ENCODE results near the gene TAPT1. TPM values are rescaled to one million over a fixed set of nuclear protein-coding genes. Genes with fewer than 3 reads are reported as not detected.
A peak's percentile ranks its signal among the peaks of the same experiment; 100 is the strongest.
"Not testable (repeated sequence)": the region's sequence is repeated elsewhere in the genome, so short reads cannot be mapped to it uniquely, and the experiment has no call there.

TAPT1 gene
- polyA plus RNA-seq, 1 experiment, result 11.5 TPM

DNA sequence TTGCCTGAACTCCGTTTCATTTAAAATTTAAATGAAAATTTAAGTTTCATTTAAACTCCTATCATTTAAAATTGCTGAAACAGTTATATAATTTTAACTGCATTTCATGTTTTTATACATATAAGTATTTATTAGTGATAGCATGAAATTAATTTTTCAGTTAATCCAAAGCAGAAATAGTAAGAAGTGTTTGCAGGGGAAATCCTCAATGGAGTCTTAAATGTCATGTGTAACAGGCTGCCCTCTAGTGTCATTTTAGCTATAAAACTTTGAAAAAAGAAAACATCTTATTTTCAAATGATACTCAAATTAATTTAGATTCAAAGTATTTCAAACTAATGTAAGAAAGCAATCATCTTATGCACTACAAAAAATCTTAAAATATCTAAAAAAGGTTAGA, 27.2 kb downstream of the TAPT1 start:
- H3K9me3 ChIP-seq (ENCODE audit: control insufficient read depth, insufficient read depth, low read length), result no peaks in the 10 kb centered on the region
- TF ChIP-seq, protein P1, sequence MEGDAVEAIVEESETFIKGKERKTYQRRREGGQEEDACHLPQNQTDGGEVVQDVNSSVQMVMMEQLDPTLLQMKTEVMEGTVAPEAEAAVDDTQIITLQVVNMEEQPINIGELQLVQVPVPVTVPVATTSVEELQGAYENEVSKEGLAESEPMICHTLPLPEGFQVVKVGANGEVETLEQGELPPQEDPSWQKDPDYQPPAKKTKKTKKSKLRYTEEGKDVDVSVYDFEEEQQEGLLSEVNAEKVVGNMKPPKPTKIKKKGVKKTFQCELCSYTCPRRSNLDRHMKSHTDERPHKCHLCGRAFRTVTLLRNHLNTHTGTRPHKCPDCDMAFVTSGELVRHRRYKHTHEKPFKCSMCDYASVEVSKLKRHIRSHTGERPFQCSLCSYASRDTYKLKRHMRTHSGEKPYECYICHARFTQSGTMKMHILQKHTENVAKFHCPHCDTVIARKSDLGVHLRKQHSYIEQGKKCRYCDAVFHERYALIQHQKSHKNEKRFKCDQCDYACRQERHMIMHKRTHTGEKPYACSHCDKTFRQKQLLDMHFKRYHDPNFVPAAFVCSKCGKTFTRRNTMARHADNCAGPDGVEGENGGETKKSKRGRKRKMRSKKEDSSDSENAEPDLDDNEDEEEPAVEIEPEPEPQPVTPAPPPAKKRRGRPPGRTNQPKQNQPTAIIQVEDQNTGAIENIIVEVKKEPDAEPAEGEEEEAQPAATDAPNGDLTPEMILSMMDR (IDR thresholded peaks at IDR 0.05; ENCODE audit: low read depth, low read length), result peak; percentile 54
- no peak overlapping the region for H3K27ac ChIP-seq (ENCODE audit: low read depth, low read length)
- CTCF ChIA-PET, result interaction anchor here (0.8 to 2.1 kb wide), 19 partner anchors 9 to 394 kb away, joined by 3 to 7 read pairs (median 4); no protein-coding TSS in a partner anchor
- DNase-seq (ENCODE audit: low read depth, low spot score), result no peak
- no peak overlapping the region for H3K4me3 ChIP-seq (ENCODE audit: low read depth, low read length)
- no peaks in the 10 kb centered on the region for H3K27me3 ChIP-seq (ENCODE audit: control insufficient read depth, insufficient read depth, low read length)
- POLR2A ChIA-PET, result no interaction called here

DNA sequence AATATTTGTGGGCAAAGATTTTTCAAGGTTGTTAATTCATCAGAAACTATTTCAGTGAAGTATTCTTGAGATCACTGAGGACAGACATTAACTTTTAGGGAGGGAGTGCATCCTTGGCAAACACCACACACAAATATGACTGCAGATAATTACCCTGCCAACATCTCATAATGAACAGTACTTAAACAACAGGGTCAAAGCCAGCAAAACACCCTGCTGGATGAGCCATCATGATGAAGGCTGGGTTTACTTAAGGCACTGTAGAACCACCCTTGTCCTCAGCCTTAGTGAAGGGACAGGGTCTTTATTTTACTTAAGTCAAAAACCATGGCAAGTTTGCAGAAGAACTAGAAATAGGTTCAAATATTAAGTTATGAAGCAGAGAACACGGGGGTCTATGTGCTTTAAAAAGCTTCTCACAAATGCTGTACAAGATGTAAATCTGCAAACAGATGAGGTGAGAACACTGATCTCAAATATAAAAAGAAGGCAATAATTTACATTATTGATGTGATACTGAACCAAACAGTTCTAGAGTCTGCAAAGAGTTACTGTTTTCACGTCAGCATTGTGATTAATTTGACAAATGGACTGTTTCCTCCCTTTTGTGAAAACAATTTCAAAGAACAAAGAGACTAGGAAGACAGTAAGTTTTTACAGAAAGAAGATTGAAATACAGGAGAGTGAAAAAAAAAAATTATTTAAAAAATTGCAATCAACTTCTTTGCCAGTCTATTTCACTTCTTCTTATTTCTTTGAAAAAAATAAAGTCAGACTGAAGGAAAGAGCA, 28.2 kb downstream of the TAPT1 start:
- Histone ChIP-seq H3K4me3 (ENCODE audit: low read depth, low read length) (no peak overlapping the region), H3K27me3 (ENCODE audit: control insufficient read depth, insufficient read depth, low read length) (no peaks in the 10 kb centered on the region)
- POLR2A ChIA-PET, result no interaction called here

DNA sequence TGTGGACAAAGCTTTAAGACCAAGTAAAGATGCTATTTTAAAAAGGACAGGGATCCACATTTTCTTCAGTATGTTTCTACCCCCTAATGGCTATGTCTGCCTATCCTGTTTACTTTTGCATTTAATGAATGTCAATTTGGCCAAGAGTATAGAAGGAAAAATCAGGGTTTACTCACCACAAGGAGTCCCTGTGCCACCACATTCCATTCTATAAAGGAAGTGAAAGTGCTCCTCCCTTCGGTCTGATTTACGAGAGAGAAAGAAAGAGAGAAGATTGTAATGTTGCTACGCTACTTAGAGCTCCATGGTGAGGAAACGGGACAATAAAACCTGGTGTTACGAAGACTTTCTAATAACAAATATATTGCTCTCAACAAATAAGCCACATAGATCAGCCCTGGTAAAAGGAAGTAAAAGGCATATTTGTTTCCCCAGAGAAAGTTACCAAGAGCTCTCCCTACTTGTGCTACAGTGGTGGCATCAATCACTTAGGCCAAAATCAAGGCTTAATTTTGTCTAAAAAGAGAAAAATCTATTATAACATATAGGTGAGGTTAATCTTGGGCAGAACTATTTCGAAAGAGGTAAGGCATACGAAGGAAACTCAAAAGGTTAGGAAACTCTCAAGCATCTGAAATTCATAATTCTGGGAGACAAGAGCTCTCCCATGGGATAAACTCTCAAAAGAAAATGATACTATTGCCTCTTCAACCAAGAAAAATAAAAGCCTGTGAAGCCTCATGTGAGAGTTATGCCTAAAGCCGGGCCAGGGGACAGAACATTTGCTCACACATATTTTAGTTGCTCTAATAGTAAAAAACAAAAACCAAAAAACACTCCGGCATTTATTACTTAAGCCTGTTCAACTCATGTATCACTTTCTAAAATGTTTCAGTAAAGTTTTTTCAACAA, 29.5 kb downstream of the TAPT1 start:
- Histone ChIP-seq H3K27me3 (ENCODE audit: control insufficient read depth, insufficient read depth, low read length) (no peaks in the 10 kb centered on the region), H3K4me3 (ENCODE audit: low read depth, low read length) (no peak overlapping the region), H3K27ac (ENCODE audit: low read depth, low read length) (no peak overlapping the region), H3K9me3 (ENCODE audit: control insufficient read depth, insufficient read depth, low read length) (no peaks in the 10 kb centered on the region)
- DNase-seq (ENCODE audit: low read depth, low spot score), result no peak
- ChIA-PET CTCF (interaction anchor here (0.6 to 1.7 kb wide), 17 partner anchors 9 to 717 kb away, joined by 3 to 16 read pairs (median 3); no protein-coding TSS in a partner anchor), POLR2A (no interaction called here)
- TF ChIP-seq, protein P1 (IDR thresholded peaks at IDR 0.05; ENCODE audit: low read depth, low read length), result peak; percentile 47

More for the DNA sequence above, 28.2 kb downstream of the TAPT1 start:
- TF ChIP-seq, protein P1 (IDR thresholded peaks at IDR 0.05; ENCODE audit: low read depth, low read length), result no peak
- DNase-seq (ENCODE audit: low read depth, low spot score), result no peak
- no peak overlapping the region for H3K27ac ChIP-seq (ENCODE audit: low read depth, low read length)
- CTCF ChIA-PET, result interaction anchor here (0.7 to 2.1 kb wide), 11 partner anchors 8 to 1042 kb away, joined by 3 to 10 read pairs (median 6); no protein-coding TSS in a partner anchor
- H3K9me3 ChIP-seq (ENCODE audit: control insufficient read depth, insufficient read depth, low read length), result no peaks in the 10 kb centered on the region

DNA sequence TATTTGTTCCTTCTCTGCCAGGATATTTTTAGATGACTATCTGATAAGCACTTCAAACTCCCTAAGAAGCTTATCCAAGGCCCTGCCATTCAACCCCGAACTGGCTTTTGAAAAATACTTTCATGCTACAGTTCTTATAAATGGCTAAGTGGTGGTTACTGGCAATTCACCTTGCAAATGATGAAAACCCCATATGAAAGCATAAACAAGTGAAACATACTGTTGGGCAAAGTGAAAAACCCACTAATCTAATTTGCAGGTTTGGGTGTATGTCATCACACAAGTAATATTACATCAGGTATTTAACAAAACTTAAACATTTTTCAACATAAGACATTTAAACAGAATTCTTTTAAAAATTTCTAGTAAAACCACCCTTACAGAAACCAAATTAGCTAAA, 31.1 kb downstream of the TAPT1 start:
- no peak overlapping the region for H3K27ac ChIP-seq (ENCODE audit: low read depth, low read length)
- ChIA-PET POLR2A (no interaction called here), CTCF (no interaction called here)
- no peak for DNase-seq (ENCODE audit: low read depth, low spot score)
- no peaks in the 10 kb centered on the region for H3K27me3 ChIP-seq (ENCODE audit: control insufficient read depth, insufficient read depth, low read length)
- H3K4me3 ChIP-seq (ENCODE audit: low read depth, low read length), result no peak overlapping the region
- H3K9me3 ChIP-seq (ENCODE audit: control insufficient read depth, insufficient read depth, low read length), result no peaks in the 10 kb centered on the region
- TF ChIP-seq, protein P1 (IDR thresholded peaks at IDR 0.05; ENCODE audit: low read depth, low read length), result no peak

DNA sequence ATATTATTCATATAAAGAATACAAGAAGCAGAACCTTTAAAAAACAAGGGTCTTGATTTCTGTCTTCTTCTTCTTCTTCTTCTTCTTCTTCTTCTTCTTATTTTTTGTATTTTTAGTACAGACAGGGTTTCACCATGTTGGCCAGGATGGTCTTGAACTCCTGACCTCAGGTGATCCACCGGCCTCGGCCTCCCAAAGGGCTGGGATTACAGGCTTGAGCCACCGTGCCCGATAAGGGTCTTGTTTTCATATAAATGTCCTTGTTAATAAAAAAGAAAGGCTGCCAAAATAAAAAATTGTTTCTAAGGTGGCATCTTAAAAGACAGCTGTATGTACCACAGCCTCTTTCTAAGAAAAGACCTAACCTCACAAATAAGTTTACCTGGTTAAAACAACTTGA, 31.5 kb downstream of the TAPT1 start:
- H3K9me3 ChIP-seq (ENCODE audit: control insufficient read depth, insufficient read depth, low read length); H3K27me3 ChIP-seq (ENCODE audit: control insufficient read depth, insufficient read depth, low read length); H3K4me3 ChIP-seq (ENCODE audit: low read depth, low read length); H3K27ac ChIP-seq (ENCODE audit: low read depth, low read length); DNase-seq (ENCODE audit: low read depth, low spot score); POLR2A ChIA-PET; CTCF ChIA-PET: not testable (repeated sequence)

Measured in AG04450 (cell line).